ENCODE results near the gene FIGNL1.
A peak's percentile ranks its signal among the peaks of the same experiment; 100 is the strongest.
"Not testable (repeated sequence)": the region's sequence is repeated elsewhere in the genome, so short reads cannot be mapped to it uniquely, and the experiment has no call there.

FIGNL1 gene

DNA sequence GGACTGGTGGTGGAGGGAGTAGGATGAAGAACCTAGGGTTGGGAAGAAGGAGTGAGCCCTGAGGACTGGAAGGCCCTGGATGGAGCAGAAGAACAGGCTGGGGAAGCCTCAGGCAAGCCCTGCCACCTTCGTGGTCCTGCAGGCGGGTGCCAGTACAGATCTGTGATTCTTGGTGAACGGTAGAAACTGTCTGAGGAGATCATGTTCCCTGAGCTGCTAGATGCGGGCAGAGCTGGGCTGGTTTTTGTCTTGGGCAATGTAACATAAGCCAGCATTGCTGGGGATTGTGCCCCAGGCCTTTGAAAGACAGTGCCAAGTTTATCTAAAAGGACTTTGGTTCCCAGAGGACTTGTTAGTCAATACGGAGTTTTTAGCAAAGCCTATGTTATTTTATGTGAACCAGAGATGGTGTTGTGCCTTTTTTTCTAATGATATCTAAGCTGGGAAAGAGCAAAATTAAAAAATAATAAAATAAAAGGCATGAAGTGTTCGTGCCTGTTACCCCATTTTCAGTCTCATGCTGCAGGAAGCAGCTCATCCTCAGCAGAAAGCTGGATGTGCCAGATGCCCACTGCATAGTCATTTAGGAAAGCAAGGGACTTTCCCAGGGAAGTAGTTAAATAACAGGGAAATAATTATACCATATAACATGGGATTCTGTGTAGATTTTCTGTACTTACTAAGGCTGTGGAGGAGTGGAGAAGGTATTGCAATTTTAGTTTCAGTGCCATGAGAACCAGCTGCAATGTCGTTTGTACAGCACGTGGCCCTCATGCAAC is 24.4 kb upstream of the FIGNL1 start:
- H3K4me3 ChIP-seq (ENCODE audit: low read length) = no peak overlapping the region
- no peak for DNase-seq (ENCODE audit: low read depth, low spot score)

DNA sequence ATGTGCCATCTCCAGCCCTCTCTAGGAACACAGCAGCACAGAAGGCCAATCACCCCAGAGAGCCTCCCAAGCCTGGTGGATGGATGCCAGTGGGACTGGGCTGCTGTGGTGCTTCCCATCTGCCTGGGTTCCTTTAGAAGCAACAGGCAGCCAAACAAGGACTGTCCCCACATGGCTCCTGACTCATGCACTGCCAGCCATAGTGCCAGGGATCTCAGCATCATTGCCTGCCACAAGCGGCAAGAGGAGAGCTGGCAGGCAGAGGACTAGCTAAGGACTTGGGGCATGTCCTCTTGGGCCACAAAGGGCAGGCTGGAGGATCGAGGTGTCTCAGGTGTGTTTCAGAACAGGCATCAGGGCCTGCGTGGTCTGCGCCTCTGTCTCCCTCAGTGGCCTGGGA is 23.4 kb upstream of the FIGNL1 start:
- no peak overlapping the region for H3K4me3 ChIP-seq (ENCODE audit: low read length)
- no peak for DNase-seq (ENCODE audit: low read depth, low spot score)

GRCh38 chr7:50472427-50472826 is 22.3 kb upstream of the FIGNL1 start:
- no peak overlapping the region for H3K4me3 ChIP-seq (ENCODE audit: low read length)
- DNase-seq (ENCODE audit: low read depth, low spot score) = no peak

- no peak overlapping the region for H3K4me3 ChIP-seq (ENCODE audit: low read length)
- no peak for DNase-seq (ENCODE audit: low read depth, low spot score)
Measured at GRCh38 chr7:50471970-50472369, 21.8 kb upstream of the FIGNL1 start.

DNA sequence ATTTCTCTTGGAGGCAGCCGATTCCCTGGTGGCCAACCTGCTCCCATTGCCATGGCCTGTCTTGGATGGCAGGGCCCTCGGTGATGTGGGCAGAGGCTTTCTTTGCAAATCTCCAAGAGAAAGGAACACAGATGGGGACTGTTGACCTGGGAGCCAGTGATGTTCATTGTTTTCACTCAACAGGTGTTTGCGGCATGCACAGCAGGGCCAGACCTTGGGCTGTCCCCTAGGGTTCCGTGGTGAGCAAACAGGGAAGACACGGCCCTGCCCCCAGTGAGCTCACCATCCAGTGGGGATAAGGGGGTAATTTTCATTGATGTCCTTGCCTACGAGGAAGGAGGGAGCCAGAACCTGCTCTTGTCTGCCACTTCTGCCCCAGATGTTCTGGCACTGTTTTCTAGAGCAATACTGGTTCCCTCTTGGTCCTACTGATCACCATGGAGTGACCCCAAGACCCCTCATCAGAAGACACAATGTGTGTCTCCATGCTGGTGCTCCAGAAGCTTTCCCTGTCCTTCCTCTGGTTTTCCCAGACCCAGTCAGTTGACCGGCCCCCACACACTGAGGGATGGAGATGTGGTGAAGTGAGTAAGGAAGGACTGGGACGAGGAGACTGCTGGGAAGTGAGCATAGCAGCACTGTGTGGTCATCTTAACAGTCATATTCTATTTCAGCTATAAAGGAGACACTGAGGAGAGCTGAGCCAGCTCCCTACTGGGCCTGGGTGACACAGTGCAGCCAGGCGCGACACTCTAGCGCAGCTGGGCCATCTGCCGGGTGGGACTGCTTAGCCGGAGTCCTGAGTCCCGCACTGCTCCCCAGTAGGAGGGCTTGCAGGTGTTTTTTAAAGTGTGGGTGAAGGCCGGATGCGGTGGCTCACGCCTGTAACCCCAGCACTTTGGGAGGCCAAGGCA is 20.4 kb upstream of the FIGNL1 start:
- no peak for DNase-seq (ENCODE audit: low read depth, low spot score)
- no peak overlapping the region for H3K4me3 ChIP-seq (ENCODE audit: low read length)

DNA sequence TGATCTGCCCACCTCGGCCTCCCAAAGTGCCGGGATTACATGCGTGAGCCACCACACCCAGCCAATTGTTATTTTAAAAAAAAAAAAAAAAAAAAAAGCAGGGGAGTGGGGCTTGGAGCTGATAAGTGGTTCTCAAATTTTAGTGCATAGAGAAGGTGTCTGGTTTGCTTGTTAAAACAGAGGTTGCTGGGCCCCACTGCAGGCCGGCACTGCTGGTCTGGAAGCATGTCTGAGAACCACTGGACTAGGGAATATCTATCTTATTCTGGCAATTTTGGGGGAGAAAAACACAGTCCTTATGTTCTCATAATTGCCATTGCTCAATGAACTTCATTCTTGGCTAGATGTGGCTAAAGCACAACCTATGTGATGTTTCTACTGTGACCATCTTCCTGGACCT is 19.0 kb upstream of the FIGNL1 start:
- H3K4me3 ChIP-seq (ENCODE audit: low read length) = no peak overlapping the region
- no peak for DNase-seq (ENCODE audit: low read depth, low spot score)

GRCh38 chr7:50467817-50468610 is 17.9 kb upstream of the FIGNL1 start:
- peak overlapping the region; percentile 20 for H3K4me3 ChIP-seq (ENCODE audit: low read length)
- peak; percentile 74 for DNase-seq (ENCODE audit: low read depth, low spot score)

DNA sequence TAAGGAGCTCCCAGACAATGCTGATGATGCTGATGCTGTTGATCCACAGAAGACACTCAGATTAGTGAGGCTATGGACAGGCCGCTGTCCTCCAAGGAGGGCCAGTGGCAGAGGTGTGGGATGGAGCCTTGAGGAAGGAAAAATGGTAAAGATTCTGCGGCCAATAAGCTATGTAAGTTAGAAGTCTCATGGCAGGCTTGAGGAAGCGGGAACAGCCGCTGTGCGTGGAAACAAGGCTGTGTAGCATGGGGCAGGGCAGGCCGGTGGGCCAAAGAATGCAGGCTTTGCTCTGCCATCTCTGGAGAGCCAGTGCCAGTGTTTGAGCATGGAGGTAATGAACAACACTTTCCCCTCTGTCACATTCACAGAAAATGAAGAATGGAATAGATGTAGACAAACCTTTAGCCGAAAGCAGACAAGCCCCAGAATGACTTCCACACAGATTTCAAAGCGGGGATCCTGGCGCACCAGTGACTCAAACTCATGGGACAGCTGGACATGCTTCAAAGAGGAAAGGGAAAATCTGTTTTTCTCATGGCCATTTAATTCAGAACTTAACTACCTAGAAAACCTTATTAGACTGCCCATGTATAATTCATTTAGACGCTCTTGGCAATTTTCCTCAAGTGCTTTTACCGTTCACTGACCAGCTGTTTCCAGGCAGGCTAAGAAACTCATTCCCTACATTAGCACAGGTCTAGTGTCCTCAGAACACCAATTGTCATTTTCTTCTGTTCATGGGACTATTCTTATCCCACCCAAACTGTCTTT is 16.9 kb upstream of the FIGNL1 start:
- no peak overlapping the region for H3K4me3 ChIP-seq (ENCODE audit: low read length)
- DNase-seq (ENCODE audit: low read depth, low spot score) = no peak

DNA sequence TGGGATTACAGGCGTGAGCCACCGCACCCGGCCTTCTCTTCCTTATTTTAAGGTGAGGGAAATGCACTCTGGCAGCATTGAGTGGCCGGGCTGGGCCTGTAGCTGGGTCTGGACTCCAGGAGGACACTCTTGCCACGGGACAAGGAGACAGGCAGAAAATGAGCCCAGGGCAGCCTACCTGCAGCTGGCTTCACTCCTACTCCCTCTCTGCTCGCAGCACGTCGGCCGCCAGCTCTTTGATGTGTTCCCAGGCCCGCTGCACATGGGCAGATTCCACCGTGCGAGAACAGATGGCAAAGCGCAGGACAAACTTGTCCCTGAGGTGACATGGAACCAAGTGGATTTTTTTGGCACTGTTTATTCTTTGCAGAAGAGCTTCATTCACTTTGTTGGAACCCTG is 12.9 kb upstream of the FIGNL1 start:
- no peak for DNase-seq (ENCODE audit: low read depth, low spot score)

DNA sequence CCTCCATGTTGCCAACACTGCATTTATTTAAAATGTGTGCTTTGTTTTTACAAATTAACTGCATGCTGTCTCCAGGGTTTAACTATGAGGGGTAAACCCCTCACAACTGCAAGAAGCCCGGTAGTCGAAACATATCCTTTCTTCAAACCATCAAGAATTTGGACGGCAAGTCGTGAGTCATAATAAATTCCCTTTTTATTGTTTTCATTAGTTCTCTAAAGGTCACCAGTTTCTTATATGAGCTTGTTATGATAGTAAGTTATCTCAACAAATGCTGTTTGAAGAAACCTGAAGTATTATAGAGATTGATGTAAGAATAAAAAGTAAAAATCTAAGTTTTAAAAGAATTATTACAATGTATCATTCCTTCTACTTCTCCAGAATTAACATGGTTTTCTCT is 12.2 kb upstream of the FIGNL1 start:
- H3K4me3 ChIP-seq (ENCODE audit: low read length) = no peak overlapping the region

More for the DNA sequence above, 12.9 kb upstream of the FIGNL1 start:
- no peak overlapping the region for H3K4me3 ChIP-seq (ENCODE audit: low read length)

DNA sequence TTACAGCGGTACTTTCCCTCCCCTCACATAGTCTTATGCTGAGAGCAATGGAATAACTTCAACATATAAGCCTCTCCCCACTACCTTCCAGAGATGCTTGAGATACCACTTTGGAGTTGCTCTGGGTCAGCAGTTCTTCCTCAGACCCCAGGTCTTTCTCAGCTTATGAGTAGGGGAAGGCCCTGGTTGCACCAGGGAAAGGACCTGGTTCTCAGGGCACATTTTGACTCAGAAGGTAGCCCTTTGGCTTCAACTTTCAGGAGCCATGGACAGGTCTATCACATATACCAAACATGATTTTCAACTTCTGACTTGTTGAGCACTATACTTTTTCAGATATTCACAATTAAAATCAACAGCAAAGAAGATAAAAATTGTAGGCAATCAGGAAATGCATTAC is 11.5 kb upstream of the FIGNL1 start:
- no peak overlapping the region for H3K4me3 ChIP-seq (ENCODE audit: low read length)
- DNase-seq (ENCODE audit: low read depth, low spot score) = no peak

More for the DNA sequence above, 12.2 kb upstream of the FIGNL1 start:
- DNase-seq (ENCODE audit: low read depth, low spot score) = no peak

DNA sequence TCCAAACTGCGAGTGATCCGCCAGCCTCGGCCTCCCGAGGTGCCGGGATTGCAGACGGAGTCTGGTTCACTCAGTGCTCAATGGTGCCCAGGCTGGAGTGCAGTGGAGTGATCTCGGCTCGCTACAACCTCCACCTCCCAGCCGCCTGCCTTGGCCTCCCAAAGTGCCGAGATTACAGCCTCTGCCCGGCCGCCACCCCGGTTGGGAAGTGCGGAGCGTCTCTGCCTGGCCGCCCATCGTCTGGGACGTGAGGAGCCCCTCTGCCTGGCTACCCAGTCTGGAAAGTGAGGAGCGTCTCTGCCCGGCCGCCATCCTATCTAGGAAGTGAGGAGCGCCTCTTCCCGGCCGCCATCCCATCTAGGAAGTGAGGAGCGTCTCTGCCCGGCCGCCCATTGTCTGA is 9.0 kb upstream of the FIGNL1 start:
- H3K4me3 ChIP-seq (ENCODE audit: low read length); DNase-seq (ENCODE audit: low read depth, low spot score): not testable (repeated sequence)

DNA sequence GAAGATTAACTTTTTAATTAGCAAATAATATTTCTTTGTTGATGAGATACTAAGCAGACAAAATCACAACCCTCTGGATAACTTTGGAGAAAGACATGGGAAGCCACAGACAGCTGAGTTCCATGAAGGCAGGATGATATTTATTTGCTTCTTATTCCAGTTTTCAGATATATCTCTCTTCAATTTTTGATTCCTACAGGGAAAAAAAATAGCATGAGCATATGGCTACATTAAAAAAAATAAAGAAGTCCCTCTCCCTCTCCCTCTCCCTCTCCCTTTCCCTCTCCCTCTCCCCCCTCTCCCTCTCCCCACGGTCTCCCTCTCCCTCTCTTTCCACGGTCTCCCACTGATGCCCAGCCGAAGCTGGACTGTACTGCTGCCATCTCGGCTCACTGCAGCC is 8.5 kb upstream of the FIGNL1 start:
- H3K4me3 ChIP-seq (ENCODE audit: low read length); DNase-seq (ENCODE audit: low read depth, low spot score): not testable (repeated sequence)

DNA sequence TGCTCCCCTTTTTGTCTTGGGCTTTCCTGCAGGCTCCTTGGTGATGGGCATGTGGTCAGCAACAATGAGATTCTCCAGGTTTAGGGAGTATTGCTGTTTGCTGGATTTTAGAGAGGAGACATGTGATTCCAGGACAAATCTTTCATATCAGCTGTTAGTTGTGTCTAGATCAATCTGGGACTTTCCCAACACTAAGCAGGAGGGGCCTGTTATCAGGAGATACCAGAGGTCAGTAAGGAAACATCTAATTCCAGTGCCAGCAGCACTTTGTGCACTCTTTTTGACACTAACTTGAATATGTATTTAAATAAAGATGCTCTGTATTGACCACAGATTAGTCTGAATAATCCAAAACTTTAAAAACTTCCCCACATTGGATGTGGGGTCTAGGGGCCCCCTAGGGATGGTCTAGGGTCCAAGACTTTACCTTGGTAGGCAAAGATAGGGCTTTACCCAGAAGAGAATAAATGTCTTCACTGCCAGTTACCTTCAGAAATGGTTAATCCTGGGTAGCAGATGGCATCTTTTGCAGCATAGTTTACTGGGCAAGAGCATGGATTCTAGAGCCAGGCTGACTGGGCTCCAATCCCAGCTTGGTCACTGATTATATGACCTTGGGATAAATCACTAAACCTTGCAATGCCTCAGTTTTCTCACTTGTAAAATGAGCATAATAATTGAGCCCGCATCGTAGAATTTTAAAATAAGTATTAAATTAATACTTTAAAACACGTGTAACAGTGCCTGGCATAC is 6.4 kb upstream of the FIGNL1 start:
- no peak overlapping the region for H3K4me3 ChIP-seq (ENCODE audit: low read length)
- DNase-seq (ENCODE audit: low read depth, low spot score) = no peak

DNA sequence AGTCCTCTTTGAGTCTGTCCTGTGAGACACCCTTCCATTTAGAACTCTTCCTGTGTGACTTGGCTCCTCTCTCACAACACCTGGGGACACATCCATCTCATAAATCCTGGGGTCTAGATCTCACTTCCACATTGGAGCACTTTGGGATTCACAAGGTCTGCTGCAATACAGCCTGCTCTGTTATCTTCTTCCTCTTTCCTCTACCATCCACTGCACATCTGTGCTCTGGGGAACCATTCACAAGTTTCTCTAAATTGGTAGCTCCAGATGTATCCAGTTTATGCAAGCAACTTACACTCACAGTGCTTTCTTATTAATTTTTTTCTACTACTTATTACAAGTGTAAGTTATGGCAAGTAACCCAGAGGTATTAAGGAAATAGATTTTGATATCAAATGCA is 5.5 kb upstream of the FIGNL1 start:
- H3K4me3 ChIP-seq (ENCODE audit: low read length) = no peak overlapping the region
- no peak for DNase-seq (ENCODE audit: low read depth, low spot score)

- no peak overlapping the region for H3K4me3 ChIP-seq (ENCODE audit: low read length)
- no peak for DNase-seq (ENCODE audit: low read depth, low spot score)
Measured at GRCh38 chr7:50454968-50455367, 4.8 kb upstream of the FIGNL1 start.

DNA sequence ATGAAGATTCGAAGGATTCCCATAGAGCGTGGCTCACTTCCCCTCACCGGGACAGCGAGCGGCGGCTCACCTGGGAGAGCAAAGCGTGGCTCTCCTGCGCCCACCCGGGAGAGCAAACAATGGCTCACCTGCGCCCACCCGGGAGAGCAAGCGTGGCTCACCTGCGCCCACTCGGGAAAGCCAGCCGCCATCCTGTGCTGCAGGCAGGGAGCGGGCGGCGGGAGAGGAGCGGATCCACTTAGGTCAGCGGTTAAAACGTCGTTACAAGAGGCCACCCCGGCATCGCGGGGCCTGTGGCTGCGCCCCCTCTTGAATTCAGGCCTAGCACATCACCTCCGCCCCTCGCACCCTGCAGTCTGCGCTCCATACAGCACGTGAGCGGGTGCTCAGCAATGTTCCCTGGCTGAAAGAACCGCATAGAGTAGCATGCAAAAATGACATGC is 461 bp upstream of the FIGNL1 start:
- DNase-seq (ENCODE audit: low read depth, low spot score) = peak; percentile 17
- peak overlapping the region; percentile 83 for H3K4me3 ChIP-seq (ENCODE audit: low read length)

DNA sequence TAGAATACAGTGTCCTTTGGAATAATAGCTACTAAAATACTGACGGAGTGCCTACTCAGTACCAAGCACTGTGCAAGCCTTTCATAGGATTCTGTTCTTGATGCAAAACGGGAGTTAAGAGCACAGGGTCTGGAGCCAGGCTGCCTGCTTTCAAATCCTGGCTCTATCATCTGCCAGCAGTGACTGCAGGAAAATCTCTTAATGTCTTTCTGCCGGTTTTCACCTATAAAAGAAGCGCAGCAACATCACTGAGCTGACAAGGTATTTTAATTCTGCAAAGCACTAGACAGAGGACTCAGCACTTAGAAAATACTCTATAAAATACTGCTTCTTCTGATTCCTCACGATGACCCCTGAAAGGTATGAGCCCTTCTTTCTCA is 659 bp downstream of the FIGNL1 start:
- peak overlapping the region; percentile 83 for H3K4me3 ChIP-seq (ENCODE audit: low read length)
- DNase-seq (ENCODE audit: low read depth, low spot score) = no peak

Data from Jurkat, Clone E6-1 (cell line).